HG03457 (cell line): ENCODE results near the gene FAF1.

ENCODE experiments used
- ATAC-seq: cut with Tn5 transposase; IDR thresholded peaks from one replicate; pipeline ENCODE4 v1.9.1; 2021; ENCODE audit warnings: moderate number of reproducible peaks; ENCODE audit not compliant: unreplicated experiment

Gene FAF1

DNA sequence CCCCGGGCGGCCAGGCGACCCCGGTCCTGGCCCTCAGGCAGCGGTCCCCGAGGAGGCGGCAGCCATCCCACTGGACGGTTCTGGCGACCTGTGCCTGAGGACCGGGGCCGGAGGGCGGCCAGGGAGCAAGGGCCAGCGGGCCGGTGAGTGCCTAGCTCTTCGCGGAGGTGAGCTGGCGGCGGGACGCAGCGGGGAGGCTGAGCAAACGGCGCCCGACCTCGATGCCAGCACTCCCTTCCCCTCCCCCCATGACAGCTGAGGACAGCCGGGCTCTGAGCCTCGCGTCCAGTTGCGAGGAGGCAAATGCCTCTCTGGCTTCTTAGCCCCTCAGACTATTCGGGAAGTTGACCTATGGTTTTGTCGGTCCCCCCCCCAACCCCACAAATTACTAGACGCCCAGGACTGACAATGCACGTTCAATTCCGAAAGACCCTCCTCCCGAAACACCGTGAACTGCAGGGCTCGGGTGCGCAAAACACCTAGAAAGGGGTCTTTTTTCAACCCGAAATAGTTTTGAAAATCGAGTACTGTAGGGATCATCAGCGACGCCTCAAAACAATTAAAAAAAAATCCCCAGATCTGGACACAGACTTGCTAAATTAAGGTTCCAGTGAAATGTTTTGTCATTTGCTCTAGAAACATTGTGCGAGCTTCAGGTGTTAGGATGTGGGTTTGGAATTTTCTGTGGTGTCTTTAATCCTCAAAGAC, 18.2 kb upstream of the FAF1 start:
- ATAC-seq = peak; percentile 33

DNA sequence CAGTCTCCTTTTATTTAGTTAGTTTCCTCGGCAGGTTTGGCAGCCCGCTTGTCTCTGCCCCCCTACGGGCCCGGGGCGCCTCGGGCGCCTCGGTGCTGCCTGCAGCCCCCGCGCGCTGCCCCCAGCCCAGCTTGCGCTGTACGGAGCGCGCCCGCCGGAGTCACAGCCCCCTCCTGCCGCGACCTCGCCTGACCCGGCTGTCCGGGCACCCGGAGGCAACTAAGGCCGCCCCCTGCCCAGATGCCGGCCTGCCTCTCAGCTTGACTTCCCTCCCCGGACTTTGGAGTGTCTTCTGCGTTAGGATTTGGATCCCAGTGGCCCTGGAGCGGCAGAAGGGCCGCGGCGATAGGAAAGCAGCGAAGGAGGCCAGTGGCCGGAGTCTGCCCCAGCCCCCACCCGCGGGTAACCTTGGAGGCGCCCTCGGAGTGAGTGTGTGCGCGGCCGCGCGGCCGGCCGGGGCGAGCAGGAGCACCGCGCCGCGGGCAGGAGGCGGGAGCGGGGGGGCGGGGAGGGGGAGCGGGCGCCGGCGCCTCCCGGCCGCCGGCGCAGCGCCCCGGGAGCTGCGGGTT, 17.6 kb upstream of the FAF1 start:
- peak; percentile 42 for ATAC-seq

DNA sequence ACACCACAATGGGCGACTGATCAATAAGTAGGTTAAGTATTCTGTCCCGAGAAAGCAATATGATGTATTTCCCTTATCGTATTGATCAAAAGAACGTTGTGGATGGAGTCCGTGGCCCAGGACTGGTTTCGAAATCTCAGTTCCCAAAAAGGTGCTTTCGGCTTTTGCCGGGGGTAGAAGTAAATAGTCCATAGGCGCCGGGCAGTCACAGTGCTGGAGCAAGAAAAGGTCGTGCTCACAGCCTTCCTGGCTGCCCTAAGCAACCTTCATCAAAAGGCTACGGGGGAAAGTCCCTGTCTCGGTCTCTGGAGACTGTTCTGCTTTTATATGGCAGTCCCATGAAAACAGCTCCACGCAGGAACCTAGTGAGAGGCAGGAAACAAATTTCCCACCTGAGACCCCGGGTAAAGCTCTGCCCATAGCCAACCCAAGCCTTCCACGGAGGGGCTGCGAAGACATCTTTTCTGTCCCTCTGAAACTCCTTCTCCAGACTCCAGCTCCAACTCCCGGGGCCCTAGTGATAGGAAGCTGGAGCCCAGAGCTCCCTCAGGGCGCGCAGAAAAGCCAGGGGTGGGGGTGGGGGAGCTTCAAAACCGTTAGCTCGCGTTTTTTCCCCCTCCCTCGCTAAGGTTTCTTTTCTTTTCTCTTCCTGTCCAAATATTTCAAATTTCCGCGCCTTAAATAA, 17.0 kb upstream of the FAF1 start:
- ATAC-seq = peak; percentile 64

DNA sequence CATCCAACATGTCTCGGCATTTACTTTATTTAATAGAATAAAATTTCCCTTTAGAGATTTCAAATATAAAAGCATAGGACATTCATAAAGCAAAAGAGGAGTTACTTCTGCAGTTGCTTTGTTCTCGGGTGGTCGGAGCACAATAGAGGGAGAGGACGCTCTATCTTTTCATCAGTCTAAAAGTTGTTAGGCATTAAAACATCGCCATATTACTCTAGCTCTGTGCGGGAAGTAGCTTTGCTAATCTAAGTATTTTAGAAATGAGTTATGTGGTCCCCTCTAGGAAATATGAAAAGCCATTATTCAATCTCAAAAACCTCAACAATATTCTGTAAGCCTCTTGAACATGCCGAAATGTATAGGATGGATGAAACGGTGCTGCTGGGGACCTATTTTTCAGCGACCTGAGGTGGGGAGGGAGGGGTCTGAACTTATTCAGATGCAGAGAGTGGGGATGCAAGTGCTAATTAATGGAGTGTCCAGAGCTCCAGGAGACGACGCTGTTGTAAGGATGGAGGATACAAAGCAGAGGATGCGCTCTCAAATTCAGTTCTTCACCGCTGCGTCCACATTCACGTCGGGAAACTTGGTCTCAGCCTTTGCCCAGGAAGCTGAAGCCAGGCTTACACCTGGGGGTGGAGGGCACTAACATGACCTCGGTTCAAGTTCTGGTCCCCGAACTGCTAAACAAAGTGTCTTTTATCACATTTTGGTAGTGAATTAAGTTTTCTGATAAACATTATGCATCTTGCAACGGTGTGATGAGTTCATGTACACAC, 16.2 kb upstream of the FAF1 start:
- ATAC-seq = no peak

DNA sequence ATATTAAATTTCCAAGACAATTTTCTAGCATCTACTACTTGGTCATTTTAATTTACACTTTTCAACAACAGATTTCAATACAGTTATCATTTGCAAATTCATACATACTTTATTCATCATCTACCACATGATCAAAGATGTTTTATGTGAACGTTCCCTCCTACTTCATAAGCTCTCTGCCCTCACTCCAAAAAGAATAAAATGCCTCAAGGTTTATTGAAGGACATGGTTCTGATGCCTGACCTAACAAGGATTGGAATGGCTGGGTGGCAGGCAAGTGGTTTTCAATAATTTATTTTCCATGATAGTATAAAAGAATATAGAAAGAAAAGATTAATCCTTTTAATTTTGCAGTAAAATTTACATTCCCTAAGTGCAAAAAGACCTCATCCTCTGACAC, 15.4 kb upstream of the FAF1 start:
- no peak for ATAC-seq

DNA sequence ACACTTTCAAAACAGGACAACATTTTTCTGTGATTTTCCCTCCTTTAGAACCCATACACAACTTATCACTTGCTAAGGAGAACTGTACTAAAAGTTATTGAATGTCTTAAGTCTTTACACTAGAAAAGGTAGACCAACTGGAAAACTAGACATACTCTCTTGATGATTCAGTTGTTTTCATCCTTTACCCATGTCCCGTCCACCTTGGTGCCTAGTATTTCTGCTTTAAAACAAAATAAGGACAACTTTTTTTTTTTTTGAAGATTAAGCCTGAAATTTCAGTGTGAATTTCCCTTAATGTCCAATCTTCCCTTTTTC, 14.5 kb upstream of the FAF1 start:
- ATAC-seq = no peak

DNA sequence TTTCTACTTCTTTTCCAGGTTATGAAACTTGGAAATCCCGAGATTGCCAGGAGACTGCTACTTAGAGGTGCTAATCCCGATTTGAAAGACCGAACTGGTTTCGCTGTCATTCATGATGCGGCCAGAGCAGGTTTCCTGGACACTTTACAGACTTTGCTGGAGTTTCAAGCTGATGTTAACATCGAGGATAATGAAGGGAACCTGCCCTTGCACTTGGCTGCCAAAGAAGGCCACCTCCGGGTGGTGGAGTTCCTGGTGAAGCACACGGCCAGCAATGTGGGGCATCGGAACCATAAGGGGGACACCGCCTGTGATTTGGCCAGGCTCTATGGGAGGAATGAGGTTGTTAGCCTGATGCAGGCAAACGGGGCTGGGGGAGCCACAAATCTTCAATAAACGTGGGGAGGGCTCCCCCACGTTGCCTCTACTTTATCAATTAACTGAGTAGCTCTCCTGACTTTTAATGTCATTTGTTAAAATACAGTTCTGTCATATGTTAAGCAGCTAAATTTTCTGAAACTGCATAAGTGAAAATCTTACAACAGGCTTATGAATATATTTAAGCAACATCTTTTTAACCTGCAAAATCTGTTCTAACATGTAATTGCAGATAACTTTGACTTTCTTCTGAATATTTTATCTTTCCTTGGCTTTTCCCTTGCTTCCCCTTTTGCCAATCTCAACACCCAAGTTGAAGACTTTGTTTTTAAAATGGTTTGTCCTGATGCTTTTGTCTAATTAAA, 14.0 kb upstream of the FAF1 start:
- no peak for ATAC-seq

DNA sequence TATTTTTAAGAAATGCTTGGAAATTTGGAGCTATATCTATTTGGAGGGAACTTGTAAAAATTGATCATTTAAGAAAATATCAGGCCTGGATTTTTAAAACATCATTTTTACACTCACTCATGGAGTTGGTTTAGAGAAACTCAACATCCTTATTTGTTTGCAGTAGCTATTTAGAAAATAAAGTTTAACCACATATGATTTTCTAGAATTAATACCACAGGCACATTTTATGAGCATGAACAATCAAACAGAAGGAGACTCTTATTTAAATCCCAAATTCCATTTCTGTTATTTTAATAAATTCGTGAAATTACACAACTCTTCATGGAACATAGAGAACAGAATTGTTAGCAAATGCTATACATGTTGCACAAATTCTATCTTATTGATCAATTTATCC, 13.2 kb upstream of the FAF1 start:
- ATAC-seq = no peak

DNA sequence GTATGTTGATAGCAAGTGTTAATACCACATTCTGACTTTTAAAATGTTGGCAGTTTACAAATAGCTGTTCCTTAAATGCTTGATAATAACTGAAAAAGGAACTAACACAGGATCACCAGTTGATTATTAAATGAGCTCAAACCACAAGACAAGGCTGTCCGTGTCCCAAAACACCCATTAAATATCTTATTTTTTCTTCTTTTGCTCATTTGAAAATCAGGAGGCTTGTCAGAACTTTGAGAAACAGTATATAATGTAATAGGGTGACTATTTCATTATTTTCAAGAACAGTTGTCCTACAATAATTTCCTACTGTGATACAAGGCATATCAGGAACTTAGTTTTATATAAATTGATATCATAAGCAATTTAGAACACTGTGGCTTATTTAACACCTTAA, 12.7 kb upstream of the FAF1 start:
- ATAC-seq = no peak

DNA sequence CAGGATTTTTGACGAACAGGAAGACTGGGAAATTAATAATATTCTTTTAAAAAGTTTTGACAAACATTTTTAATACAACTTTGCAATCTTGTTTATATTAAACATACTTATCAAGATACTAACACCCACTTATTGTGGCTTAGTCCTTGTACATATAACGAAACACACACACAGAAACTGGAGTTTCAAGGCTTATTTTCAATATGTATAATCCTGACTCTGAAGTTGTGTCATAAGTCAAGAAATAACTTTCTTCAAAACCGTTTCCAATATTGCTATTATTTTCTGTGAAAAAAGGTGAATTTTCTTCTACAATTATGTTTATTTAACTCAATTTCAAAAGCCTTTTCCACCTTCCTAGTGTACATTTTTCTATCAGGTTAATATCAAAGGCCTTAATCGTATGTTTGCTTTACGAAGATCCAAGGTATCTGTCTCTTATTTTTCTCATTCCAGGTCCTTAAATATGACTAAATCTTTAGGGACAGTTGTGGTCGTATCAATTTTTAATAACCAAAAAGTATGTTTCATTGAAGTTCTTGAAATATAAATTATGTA, 11.8 kb upstream of the FAF1 start:
- no peak for ATAC-seq

DNA sequence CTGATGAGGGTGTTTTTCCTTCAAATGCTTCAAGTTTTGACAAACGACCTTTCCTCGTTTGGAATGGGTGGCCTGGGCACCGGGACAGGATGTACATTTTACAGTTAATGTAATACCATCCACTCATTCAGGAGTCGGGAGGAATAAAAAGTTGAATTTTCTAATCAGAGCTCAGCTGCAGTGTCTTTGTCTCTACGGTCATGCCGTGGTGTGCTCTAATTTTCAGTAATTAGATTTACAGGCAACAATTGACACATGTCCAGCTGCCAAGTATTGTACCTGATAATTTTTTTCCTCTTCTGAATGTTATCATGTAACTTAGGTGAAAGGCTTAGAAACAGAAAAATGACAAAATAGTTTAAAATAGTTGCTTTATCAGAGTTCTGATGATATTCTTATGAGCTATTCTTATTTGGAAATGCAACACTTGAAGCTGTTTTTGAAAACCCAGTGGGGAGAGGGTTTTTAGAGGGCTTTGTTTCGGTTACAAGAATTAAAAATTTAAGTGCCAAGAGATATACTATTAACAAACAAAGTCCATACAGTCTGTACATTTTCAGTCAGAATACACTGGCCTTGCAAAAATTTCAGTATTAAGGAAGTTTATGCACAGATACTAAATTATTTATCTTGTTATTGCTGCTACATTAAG, 11.0 kb upstream of the FAF1 start:
- no peak for ATAC-seq

DNA sequence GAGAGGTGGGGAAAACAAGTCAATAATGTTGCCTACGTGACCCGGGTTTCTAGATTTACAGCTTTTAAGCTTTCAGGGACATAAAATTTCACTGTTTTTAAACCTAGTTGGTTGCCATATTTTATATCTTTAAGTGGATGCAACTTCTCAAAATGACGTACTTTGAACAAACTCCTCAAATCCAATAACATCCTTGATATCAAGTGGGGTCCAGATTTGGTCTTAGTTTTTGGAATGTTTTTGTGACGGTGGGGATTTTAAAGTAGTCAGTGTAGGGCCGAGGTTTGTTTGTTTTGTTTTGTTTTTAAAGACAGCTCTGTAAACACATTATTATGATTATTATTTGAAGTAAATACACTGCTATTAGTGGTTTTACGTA, 10.4 kb upstream of the FAF1 start:
- ATAC-seq = no peak

DNA sequence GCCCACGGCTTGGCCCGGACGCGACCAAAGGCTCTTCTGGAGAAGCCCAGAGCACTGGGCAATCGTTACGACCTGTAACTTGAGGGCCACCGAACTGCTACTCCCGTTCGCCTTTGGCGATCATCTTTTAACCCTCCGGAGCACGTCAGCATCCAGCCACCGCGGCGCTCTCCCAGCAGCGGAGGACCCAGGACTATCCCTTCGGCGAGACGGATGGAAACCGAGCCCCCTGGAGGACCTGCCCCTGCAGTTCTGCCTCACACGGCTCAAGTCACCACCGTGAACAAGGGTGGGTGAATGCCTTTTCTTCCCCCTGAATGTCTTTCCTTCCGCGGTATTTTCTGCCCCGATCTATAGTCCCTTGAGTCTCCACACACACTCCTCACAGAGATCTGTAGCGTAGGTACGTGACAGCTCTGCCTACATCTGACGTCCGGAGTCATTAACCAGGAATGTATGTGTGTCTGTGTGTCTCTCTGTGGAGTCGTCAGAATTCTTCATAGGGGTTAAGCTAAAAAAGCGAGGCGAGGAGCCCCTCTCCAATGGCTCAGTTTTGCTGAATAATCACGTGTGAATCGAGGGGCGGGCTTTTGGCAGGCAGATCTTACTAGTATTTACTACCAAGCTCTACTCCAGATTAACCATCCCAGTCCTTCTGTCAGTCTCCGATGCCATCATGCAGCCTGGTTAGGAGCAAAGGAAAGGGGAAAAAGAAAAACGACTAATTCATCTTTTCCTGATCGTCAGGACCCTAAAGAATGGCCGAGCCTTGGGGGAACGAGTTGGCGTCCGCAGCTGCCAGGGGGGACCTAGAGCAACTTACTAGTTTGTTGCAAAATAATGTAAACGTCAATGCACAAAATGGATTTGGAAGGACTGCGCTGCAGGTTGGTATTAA, 9.8 kb upstream of the FAF1 start, which contains the start of gene CDKN2C:
Gene CDKN2C (plus strand): TSS at position 635 of the 898 bp plus-strand sequence. CDS start 124 bp downstream, at position 759.
- ATAC-seq = no peak

DNA sequence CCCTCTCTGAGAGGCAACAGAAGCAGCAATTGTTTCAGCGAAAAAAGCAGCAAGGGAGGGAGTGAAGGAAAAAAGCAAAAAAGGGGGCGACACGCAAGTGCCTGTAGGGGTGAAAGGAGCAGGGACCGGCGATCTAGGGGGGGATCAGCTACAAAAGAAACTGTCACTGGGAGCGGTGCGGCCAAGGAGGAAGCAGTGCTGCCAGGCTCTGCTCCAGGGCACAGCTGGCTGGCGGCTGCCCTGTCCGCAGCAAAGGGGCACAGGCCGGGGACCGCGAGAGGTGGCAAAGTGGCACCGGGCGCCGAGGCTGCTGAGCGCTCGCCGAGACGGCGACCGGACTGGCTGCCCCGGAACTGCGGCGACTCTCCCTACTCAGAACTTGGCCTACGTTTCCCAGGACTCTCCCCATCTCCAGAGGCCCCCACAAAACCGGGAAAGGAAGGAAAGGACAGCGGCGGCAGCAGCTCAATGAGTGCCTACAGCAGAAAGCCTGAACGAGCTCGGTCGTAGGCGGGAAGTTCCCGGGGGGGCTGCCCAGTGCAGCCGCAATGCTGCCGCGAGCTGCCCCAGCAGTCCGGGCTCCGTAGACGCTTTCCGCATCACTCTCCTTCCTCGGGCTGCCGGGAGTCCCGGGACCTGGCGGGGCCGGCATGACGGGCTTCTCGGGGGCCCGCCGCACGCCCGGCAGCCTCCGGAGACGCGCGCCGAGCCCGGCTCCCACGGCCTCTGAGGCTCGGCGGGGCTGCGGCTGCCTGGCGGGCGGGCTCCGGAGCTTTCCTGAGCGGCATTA, 8.9 kb upstream of the FAF1 start:
- no peak for ATAC-seq

DNA sequence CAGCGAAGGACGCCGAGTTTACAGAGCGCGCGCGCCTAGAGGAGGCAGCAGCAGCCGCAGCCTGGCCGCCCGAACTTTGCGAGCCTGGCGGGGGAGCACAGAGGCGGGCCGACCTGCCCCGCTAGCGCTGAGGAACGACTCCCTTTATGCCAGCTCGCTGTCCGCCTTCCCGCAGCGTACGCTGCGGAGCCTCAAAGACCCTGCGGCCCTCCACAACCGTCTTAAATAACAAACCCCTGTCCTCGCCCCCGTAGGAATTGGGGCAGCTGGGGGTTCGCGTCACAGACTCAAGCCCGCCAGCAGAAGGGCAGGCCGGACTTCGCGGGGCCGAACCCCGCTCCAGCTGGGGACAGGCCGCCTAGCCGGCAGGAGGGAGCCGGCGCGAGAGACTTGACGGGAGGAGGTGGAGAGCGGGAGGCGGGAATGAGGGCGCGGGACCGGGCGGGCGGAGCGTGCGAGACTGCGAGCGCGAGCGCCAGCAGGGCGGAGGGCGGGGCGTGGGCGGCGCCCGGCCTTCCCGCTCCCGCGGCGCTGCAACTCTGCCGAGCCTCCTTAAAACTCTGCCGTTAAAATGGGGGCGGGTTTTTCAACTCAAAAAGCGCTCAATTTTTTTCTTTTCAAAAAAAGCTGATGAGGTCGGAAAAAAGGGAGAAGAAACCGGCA, 8.2 kb upstream of the FAF1 start:
- ATAC-seq = peak; percentile 46

DNA sequence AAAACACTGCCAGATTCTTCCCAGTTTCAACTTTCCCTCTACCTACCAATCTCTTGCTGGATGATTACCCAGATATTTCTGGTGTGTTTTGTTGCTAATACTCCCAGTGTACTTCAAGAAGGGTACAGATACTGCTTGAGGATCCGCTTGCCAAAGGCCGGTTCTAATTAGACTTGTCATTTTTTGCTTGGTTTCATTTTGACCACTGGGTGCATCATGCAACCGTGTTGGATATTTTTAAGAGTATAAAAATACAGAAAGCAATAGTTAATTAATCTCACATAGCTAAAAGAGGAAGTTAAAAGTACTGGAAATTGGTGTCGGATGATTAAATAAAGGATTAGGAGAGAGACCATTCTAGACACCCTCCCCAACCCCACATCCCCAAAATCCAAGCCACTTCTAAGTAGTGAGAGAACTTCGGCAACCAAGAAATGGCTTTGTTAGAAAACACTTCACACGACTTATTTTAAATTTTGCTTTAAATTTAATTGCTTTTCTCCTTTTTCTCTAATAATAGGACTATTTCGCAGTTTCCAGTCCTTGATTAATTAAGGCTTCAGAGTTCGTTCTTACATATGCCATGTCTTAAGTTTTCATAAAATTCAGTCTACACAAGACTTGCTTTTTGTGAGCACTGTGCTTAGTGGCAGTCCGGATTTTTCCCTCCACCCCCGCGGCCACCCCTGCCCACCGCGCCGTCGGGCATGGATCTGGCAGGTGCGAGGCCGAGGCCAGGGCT, 7.5 kb upstream of the FAF1 start:
- ATAC-seq = no peak

DNA sequence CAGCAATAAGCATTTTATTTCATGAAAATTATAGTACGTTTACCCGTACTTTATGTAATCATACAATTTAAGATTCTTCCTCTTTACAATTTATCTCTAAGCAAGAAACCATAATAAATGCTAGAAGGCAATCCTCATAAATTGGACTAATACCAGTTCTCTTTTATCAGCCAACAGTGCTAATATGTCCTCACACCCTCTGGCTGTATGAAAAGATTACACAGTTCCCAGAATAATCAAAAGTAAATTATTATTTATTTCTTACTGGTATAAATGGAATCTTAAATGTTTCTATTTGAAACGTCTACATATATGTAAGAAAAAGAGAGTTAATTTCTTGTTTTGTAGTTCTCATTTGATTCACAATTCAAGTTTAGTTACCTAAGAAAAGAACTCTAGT, 6.9 kb upstream of the FAF1 start:
- no peak for ATAC-seq
